ENCODE results near the gene MPND. TPM values are rescaled to one million over a fixed set of nuclear protein-coding genes. Genes with fewer than 3 reads are reported as not detected.

The MPND gene
- total and polyA plus RNA-seq, 2 of the 13 experiments (the other 11 are each of a cell fraction or from before 2014, with no cell fraction given) = 10.8 to 15.8 TPM

- TF ChIP-seq NFKB2 (CRISPR knock-in tag; IDR thresholded peaks at IDR 0.05; ENCODE audit: borderline replicate concordance) (0 out of 2 replicates have a peak, but pooled peaks have one; percentile 89), ZBTB3 (CRISPR knock-in tag; IDR thresholded peaks at IDR 0.05; ENCODE audit: borderline replicate concordance, low read depth) (no peak; the same call in 1 of the 2 replicates), ZNF792 (CRISPR knock-in tag; IDR thresholded peaks at IDR 0.05) (peak; percentile 79; the same call in 1 of the 2 replicates), ZUFSP (CRISPR knock-in tag; IDR thresholded peaks at IDR 0.05; ENCODE audit: borderline replicate concordance) (no peak), EP300 (IDR thresholded peaks at IDR 0.05; ENCODE audit: low read depth in 2 of 2, low read length in 2 of 2) (peak in 1 of 2 experiments; percentile 59; a peak in 3 of 4 replicates), EP300 (CRISPR knock-in tag; IDR thresholded peaks at IDR 0.05; ENCODE audit: borderline replicate concordance) (peak; percentile 90), GABPB1 (CRISPR knock-in tag; IDR thresholded peaks at IDR 0.05) (peak; percentile 92), HIVEP1 (CRISPR knock-in tag; IDR thresholded peaks at IDR 0.05) (peak; percentile 96), ARNTL (CRISPR knock-in tag; IDR thresholded peaks at IDR 0.05) (no peak; the same call in none of the 2 replicates), NPAS2 (CRISPR knock-in tag; IDR thresholded peaks at IDR 0.05; ENCODE audit: borderline replicate concordance) (no peak), ZBED4 (CRISPR knock-in tag; IDR thresholded peaks at IDR 0.05; ENCODE audit: borderline replicate concordance) (no peak; the same call in 1 of the 2 replicates), NR1H2 (CRISPR knock-in tag; IDR thresholded peaks at IDR 0.05; ENCODE audit: borderline replicate concordance, low read depth) (no peak), ELF3 (CRISPR knock-in tag; IDR thresholded peaks at IDR 0.05) (peak; percentile 98), CBX2 (IDR thresholded peaks at IDR 0.05; ENCODE audit: low read depth, low read length) (no peak), CBX2 (CRISPR knock-in tag; IDR thresholded peaks at IDR 0.05; ENCODE audit: low read depth) (no peak), SRSF9 (IDR thresholded peaks at IDR 0.05; ENCODE audit: borderline replicate concordance, insufficient read depth, low read depth, low read length, poor library complexity, severe bottlenecking) (no peak), FOXJ3 (CRISPR knock-in tag; IDR thresholded peaks at IDR 0.05; ENCODE audit: borderline replicate concordance) (no peak), ZNF576 (CRISPR knock-in tag; IDR thresholded peaks at IDR 0.05) (peak; percentile 69; the same call in 1 of the 2 replicates), SAP130 (CRISPR knock-in tag; IDR thresholded peaks at IDR 0.05; ENCODE audit: low read depth) (peak; percentile 95), KDM5A (IDR thresholded peaks at IDR 0.05; ENCODE audit: borderline replicate concordance, low read length) (no peak), GTF3A (CRISPR knock-in tag; conservative IDR thresholded peaks at IDR 0.05) (no peak), ELK4 (CRISPR knock-in tag; IDR thresholded peaks at IDR 0.05; ENCODE audit: borderline replicate concordance) (no peak)
These were observed 32.9 kb upstream of the MPND start (continued) for GRCh38 chr19:4310247-4311121.

Measured in HepG2 (cell line).